Keratinocyte (primary cell): Measurements from ENCODE around the gene TOMM22. TPM values are rescaled to one million over a fixed set of nuclear protein-coding genes. Genes with fewer than 3 reads are reported as not detected.

Source experiments
- DNase-seq: peaks from one replicate; pipeline ENCODE4 v3.0.0-alpha.2; 2011; ENCODE audit warnings: low read depth, missing footprints, low spot score
- FAIRE-seq: peaks from 2 replicates; lab custom pipeline; 2011; peaks lifted over from hg19 to GRCh38; lab: Jason Lieb, UNC
- H2AFZ ChIP-seq: 2 replicates; pipeline ENCODE4 v1.6.0; 2012; ENCODE audit warnings: low read length, control low read depth, inconsistent platforms; ENCODE audit not compliant: control insufficient read depth
- H3K27ac ChIP-seq: 2 replicates; pipeline ENCODE4 v1.5.1; 2011; ENCODE audit warnings: low read length; ENCODE audit not compliant: control insufficient read depth, insufficient read depth
- H3K27me3 ChIP-seq: 3 replicates; pipeline ENCODE4 v1.6.0; 2011; ENCODE audit warnings: low read length; ENCODE audit not compliant: control insufficient read depth, insufficient read depth; ENCODE audit errors: extremely low read depth
- H3K36me3 ChIP-seq, 2 experiments: 2 replicates in 1 of 2; 3 replicates in 1 of 2; pipeline ENCODE4 v1.5.1; 2011; ENCODE audit warnings: low read length in 2 of 2, mild to moderate bottlenecking in 1 of 2; ENCODE audit not compliant: control insufficient read depth in 2 of 2, insufficient read depth in 2 of 2; ENCODE audit errors: extremely low read depth in 1 of 2
- H3K4me1 ChIP-seq: 3 replicates; pipeline ENCODE4 v1.5.1; 2011; ENCODE audit warnings: low read length; ENCODE audit not compliant: control insufficient read depth, insufficient read depth; ENCODE audit errors: extremely low read depth
- H3K4me2 ChIP-seq: 3 replicates; pipeline ENCODE4 v1.6.0; 2011; ENCODE audit warnings: low read depth, low read length; ENCODE audit not compliant: control insufficient read depth, insufficient read depth; ENCODE audit errors: extremely low read depth
- H3K4me3 ChIP-seq, 3 experiments: fragments of 200-600 bp in 1 of 3; sonication (generic) in 1 of 3; 2 replicates in 2 of 3; 3 replicates in 1 of 3; pipeline ENCODE4 v1.5.1; 2011 to 2016; ENCODE audit warnings: low read length in 3 of 3, mild to moderate bottlenecking in 3 of 3, control low read depth in 2 of 3, inconsistent platforms in 1 of 3, low read depth in 1 of 3, mixed read lengths in 1 of 3, mixed run types in 1 of 3, moderate library complexity in 1 of 3; ENCODE audit not compliant: control insufficient read depth in 2 of 3, insufficient read depth in 2 of 3; ENCODE audit errors: extremely low read depth in 1 of 3
- H3K79me2 ChIP-seq: 2 replicates; pipeline ENCODE4 v1.6.0; 2012; ENCODE audit warnings: low read length; ENCODE audit not compliant: control insufficient read depth, insufficient read depth
- H3K9ac ChIP-seq: 3 replicates; pipeline ENCODE4 v1.6.0; 2011; ENCODE audit warnings: low read length; ENCODE audit not compliant: control insufficient read depth, insufficient read depth; ENCODE audit errors: extremely low read depth
- H3K9me1 ChIP-seq: 3 replicates; pipeline ENCODE4 v1.6.0; 2011; ENCODE audit warnings: low read length; ENCODE audit not compliant: control insufficient read depth, insufficient read depth; ENCODE audit errors: extremely low read depth
- H3K9me3 ChIP-seq: 2 replicates; pipeline ENCODE4 v1.5.1; 2012; ENCODE audit warnings: low read depth, low read length; ENCODE audit not compliant: control insufficient read depth
- H4K20me1 ChIP-seq: 3 replicates; pipeline ENCODE4 v1.6.0; 2011; ENCODE audit warnings: low read length; ENCODE audit not compliant: control insufficient read depth, insufficient read depth; ENCODE audit errors: extremely low read depth
- EZH2 ChIP-seq: IDR thresholded peaks from one replicate; pipeline ENCODE4 v1.6.1; 2012; ENCODE audit warnings: inconsistent platforms, mild to moderate bottlenecking, low read length, moderate library complexity
- dilution Hi-C: fragments of 300-500 bp; cut with MboI; formaldehyde crosslinking; loops from one replicate; pipeline ENCODE4 v1.7.0; 2020; ENCODE audit warnings: low sequenced_read_pairs; ENCODE audit not compliant: extremely low pct_ligation_motif_present
- polyA plus RNA-seq, 5 experiments: library from polyadenylated mRNA; depleted of rRNA in 3 of 5; stranded (reverse) in 3 of 5; stranded (forward) in 1 of 5; unstranded in 1 of 5; fragments of >200 nt; gene quantifications; 1 replicate in 1 of 5; 2 replicates in 3 of 5; 3 replicates in 1 of 5; pipeline versions ENCODE4 v1.2.1 to v1.2.3, GENCODE V29; 2011 to 2012; ENCODE audit warnings: missing spikeins in 2 of 5, low read depth in 1 of 5, low replicate concordance in 1 of 5
- TF ChIP-seq, protein P1 (sequence below), 3 experiments: IDR thresholded peaks in 1 of 3; conservative IDR thresholded peaks in 1 of 3; optimal IDR thresholded peaks in 1 of 3; 2 replicates in 2 of 3; 3 replicates in 1 of 3; pipeline versions ENCODE3 to v1.5.1; 2011; ENCODE audit warnings: low read length in 3 of 3, mild to moderate bottlenecking in 3 of 3, moderate library complexity in 2 of 3, control low read depth in 1 of 3, inconsistent platforms in 1 of 3; ENCODE audit not compliant: insufficient read depth in 2 of 3; ENCODE audit errors: extremely low read depth in 1 of 3

TOMM22 gene
- polyA plus RNA-seq, 1 donor (not counting 4 experiments of a cell fraction or from before 2014, with no cell fraction given): 81.8 TPM

DNA sequence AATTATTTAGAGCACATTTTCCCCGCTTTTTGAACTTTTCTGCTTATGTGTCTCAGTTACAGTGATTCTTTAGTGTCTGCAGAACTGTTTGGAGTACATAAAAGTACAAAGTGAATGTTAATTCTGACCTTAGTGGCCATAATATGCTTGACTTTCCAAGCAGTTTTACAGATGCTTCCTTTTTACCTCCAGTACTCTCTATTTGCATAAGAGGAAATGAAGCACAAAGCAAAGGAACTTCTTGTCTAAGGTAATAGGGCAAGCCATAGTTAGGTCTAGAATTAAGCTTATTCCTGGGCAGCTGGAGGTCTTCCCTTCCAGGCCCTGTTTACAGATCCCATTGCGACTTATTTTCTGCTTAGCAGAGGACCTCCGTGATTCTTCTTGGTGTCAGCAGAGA is 27.5 kb downstream of the TOMM22 start:
- peaks cover 9% of the 10 kb centered on the region for H3K9me1 ChIP-seq
- peaks cover 7% of the 10 kb centered on the region for H4K20me1 ChIP-seq
- dilution Hi-C loops: no loop called here
- DNase-seq (no peak), FAIRE-seq (no peak)
- peaks cover 79% of the 10 kb centered on the region for H3K79me2 ChIP-seq
- H3K27me3 ChIP-seq: no peaks in the 10 kb centered on the region
- H3K4me3 ChIP-seq: no peak overlapping the region
- peaks cover 0 to 17% of the 10 kb centered on the region in 2 experiments for H3K36me3 ChIP-seq
- peaks cover 23% of the 10 kb centered on the region for H3K4me1 ChIP-seq
- no peak overlapping the region for H3K9ac ChIP-seq
- no peaks in the 10 kb centered on the region for H3K9me3 ChIP-seq
- H3K27ac ChIP-seq: no peak overlapping the region
- TF ChIP-seq EZH2: no peak
- TF ChIP-seq, protein P1, sequence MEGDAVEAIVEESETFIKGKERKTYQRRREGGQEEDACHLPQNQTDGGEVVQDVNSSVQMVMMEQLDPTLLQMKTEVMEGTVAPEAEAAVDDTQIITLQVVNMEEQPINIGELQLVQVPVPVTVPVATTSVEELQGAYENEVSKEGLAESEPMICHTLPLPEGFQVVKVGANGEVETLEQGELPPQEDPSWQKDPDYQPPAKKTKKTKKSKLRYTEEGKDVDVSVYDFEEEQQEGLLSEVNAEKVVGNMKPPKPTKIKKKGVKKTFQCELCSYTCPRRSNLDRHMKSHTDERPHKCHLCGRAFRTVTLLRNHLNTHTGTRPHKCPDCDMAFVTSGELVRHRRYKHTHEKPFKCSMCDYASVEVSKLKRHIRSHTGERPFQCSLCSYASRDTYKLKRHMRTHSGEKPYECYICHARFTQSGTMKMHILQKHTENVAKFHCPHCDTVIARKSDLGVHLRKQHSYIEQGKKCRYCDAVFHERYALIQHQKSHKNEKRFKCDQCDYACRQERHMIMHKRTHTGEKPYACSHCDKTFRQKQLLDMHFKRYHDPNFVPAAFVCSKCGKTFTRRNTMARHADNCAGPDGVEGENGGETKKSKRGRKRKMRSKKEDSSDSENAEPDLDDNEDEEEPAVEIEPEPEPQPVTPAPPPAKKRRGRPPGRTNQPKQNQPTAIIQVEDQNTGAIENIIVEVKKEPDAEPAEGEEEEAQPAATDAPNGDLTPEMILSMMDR (optimal IDR thresholded peaks at IDR 0.05 in 1 of 3, IDR thresholded peaks at IDR 0.05 in 1 of 3, conservative IDR thresholded peaks at IDR 0.05 in 1 of 3; ENCODE audit: extremely low read depth in 1 of 3, insufficient read depth in 2 of 3, low read length in 3 of 3): no peak
- H2AFZ ChIP-seq: no peak overlapping the region
- H3K4me2 ChIP-seq: no peak overlapping the region

DNA sequence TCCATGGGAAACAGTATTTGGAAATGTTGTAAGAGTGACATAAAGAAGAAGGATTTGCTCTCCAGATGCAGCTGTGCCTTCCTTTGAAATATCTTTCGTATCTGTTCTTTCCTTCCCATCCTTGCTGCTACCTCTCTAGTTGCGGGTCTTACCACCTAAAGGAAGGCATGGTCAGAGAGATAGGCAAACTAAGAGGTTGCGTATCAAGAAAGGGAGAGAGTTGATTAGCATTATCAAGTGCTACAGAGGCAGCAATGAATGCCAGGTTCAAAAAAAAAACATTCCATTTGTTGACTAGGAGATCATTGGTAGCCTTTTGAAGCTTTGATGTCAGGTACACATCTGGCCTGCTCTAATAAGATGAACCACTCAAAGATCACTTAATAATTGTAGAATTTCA is 28.6 kb downstream of the TOMM22 start:
- peaks cover 2 to 23% of the 10 kb centered on the region in 2 experiments for H3K36me3 ChIP-seq
- H3K79me2 ChIP-seq: peaks cover 90% of the 10 kb centered on the region
- FAIRE-seq (no peak), DNase-seq (no peak)
- H3K9me1 ChIP-seq: peaks cover 13% of the 10 kb centered on the region
- no peaks in the 10 kb centered on the region for H3K9me3 ChIP-seq
- H3K4me3 ChIP-seq: no peak overlapping the region
- peaks cover 16% of the 10 kb centered on the region for H3K4me1 ChIP-seq
- no peak overlapping the region for H2AFZ ChIP-seq
- H3K4me2 ChIP-seq: no peak overlapping the region
- H3K27ac ChIP-seq: no peak overlapping the region
- TF ChIP-seq, protein P1 (optimal IDR thresholded peaks at IDR 0.05 in 1 of 3, IDR thresholded peaks at IDR 0.05 in 1 of 3, conservative IDR thresholded peaks at IDR 0.05 in 1 of 3; ENCODE audit: extremely low read depth in 1 of 3, insufficient read depth in 2 of 3, low read length in 3 of 3): no peak
- no peak for TF ChIP-seq EZH2
- H3K27me3 ChIP-seq: no peaks in the 10 kb centered on the region
- H3K9ac ChIP-seq: no peak overlapping the region
- dilution Hi-C loops: no loop called here
- peaks cover 15% of the 10 kb centered on the region for H4K20me1 ChIP-seq
